ENCODE data around the gene GFI1B. TPM values are rescaled to one million over a fixed set of nuclear protein-coding genes. Genes with fewer than 3 reads are reported as not detected.

GFI1B gene
- total and polyA plus RNA-seq, 10 of the 15 experiments (the other 5 are each of a cell fraction or from before 2014, with no cell fraction given) = 0.04 to 0.11 (median 0.05) TPM; not detected in 7

- RAD21 ChIA-PET (ENCODE audit: unreplicated experiment) = no interaction called here
- no TSS peak for BruUV-seq (replicated peaks)
- no peak for ATAC-seq
- TF ChIP-seq EGR1 (IDR thresholded peaks at IDR 0.05; ENCODE audit: borderline replicate concordance in 1 of 2, low read depth in 2 of 2, low read length in 2 of 2) (no peak), ZNF687 (IDR thresholded peaks at IDR 0.05) (no peak), IRF4 (IDR thresholded peaks at IDR 0.05; ENCODE audit: low read depth, low read length) (no peak), EZH2 (IDR thresholded peaks at IDR 0.05; ENCODE audit: borderline replicate concordance, control insufficient read depth, low read depth, low read length) (no peak), FOXM1 (IDR thresholded peaks at IDR 0.05; ENCODE audit: low read depth, low read length) (no peak), SUPT20H (IDR thresholded peaks at IDR 0.05; ENCODE audit: borderline replicate concordance, control insufficient read depth, low read depth, low read length) (no peak), CBX3 (IDR thresholded peaks at IDR 0.05; ENCODE audit: borderline replicate concordance, low read depth) (no peak), WRNIP1 (IDR thresholded peaks at IDR 0.05; ENCODE audit: borderline replicate concordance, low read depth, low read length) (no peak), GATAD2B (conservative IDR thresholded peaks at IDR 0.05; ENCODE audit: low read depth) (no peak), ZNF622 (IDR thresholded peaks at IDR 0.05) (no peak), POLR2A (IDR thresholded peaks at IDR 0.05; ENCODE audit: low read depth, low read length) (no peak)
- TF ChIP-seq, protein P1, sequence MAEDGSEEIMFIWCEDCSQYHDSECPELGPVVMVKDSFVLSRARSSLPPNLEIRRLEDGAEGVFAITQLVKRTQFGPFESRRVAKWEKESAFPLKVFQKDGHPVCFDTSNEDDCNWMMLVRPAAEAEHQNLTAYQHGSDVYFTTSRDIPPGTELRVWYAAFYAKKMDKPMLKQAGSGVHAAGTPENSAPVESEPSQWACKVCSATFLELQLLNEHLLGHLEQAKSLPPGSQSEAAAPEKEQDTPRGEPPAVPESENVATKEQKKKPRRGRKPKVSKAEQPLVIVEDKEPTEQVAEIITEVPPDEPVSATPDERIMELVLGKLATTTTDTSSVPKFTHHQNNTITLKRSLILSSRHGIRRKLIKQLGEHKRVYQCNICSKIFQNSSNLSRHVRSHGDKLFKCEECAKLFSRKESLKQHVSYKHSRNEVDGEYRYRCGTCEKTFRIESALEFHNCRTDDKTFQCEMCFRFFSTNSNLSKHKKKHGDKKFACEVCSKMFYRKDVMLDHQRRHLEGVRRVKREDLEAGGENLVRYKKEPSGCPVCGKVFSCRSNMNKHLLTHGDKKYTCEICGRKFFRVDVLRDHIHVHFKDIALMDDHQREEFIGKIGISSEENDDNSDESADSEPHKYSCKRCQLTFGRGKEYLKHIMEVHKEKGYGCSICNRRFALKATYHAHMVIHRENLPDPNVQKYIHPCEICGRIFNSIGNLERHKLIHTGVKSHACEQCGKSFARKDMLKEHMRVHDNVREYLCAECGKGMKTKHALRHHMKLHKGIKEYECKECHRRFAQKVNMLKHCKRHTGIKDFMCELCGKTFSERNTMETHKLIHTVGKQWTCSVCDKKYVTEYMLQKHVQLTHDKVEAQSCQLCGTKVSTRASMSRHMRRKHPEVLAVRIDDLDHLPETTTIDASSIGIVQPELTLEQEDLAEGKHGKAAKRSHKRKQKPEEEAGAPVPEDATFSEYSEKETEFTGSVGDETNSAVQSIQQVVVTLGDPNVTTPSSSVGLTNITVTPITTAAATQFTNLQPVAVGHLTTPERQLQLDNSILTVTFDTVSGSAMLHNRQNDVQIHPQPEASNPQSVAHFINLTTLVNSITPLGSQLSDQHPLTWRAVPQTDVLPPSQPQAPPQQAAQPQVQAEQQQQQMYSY (CRISPR knock-in tag; IDR thresholded peaks at IDR 0.05) = no peak
- TF ChIP-seq, protein P2, sequence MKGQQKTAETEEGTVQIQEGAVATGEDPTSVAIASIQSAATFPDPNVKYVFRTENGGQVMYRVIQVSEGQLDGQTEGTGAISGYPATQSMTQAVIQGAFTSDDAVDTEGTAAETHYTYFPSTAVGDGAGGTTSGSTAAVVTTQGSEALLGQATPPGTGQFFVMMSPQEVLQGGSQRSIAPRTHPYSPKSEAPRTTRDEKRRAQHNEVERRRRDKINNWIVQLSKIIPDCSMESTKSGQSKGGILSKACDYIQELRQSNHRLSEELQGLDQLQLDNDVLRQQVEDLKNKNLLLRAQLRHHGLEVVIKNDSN (IDR thresholded peaks at IDR 0.05; ENCODE audit: borderline replicate concordance, extremely low read length, insufficient read depth, low read depth, low read length) = no peak
These were observed 15.0 kb downstream of the GFI1B start for GRCh38 chr9:132993511-132993939.

More at GRCh38 chr9:132993511-132993939, 15.0 kb downstream of the GFI1B start:
- in situ Hi-C loops (cut with MboI) (no loop called here), intact Hi-C loops (cut with micrococcal nuclease; ENCODE audit: unreplicated experiment) (no loop called here)
- Histone ChIP-seq H4K20me1 (ENCODE audit: control insufficient read depth, insufficient read depth) (no peaks in the 10 kb centered on the region), H3K79me2 (ENCODE audit: control insufficient read depth, insufficient read depth, low read length) (no peaks in the 10 kb centered on the region), H3K4me1 (ENCODE audit: control insufficient read depth, insufficient read depth, low read length) (peaks cover 17% of the 10 kb centered on the region), H3K4me3 (no peak overlapping the region), H3K36me3 (ENCODE audit: control insufficient read depth in 2 of 2, insufficient read depth in 2 of 2, low read length in 1 of 2) (no peaks in the 10 kb centered on the region), H2AFZ (ENCODE audit: control insufficient read depth, low read depth, low read length) (no peak overlapping the region), H3K9me3 (replicated peaks; ENCODE audit: control insufficient read depth, insufficient read depth, low read length) (no peaks in the 10 kb centered on the region), H3K27ac (ENCODE audit: control insufficient read depth, insufficient read depth) (no peak overlapping the region), H3K27me3 (replicated peaks in 1 of 2; ENCODE audit: control insufficient read depth in 2 of 2, insufficient read depth in 2 of 2, low read length in 1 of 2) (peaks cover 2 to 5% of the 10 kb centered on the region in 2 experiments), H3K9ac (ENCODE audit: control insufficient read depth, insufficient read depth, low read length) (no peak overlapping the region), H3K4me2 (ENCODE audit: control insufficient read depth, insufficient read depth) (no peak overlapping the region)
- no peak for FAIRE-seq
- no peak for DNase-seq (ENCODE audit: low read depth, low spot score)
- ChIA-PET SMC1A (ENCODE audit: uncharacterized antibody, unreplicated experiment) (interaction anchor here (1.0 kb wide), 1 partner anchor 13 kb away, joined by 4 read pairs; no protein-coding TSS in a partner anchor), POLR2A (no interaction called here), CTCF (interaction anchor here (0.6 to 1.8 kb wide), 3 partner anchors 16 to 37 kb away, joined by 3 to 5 read pairs (median 3); partner anchors contain the start of genes GFI1B and GTF3C5)
- WGBS (ENCODE audit: insufficient coverage, insufficient replicate concordance, low lambda C conversion rate, missing lambda C conversion rate) = 50% methylated on average over 14 of the region's 14 CpGs

Measured in GM12878 (cell line).